ENCODE measurements around the gene PIGW. TPM values are rescaled to one million over a fixed set of nuclear protein-coding genes. Genes with fewer than 3 reads are reported as not detected.

The PIGW gene
- total RNA-seq, 4 donors from 2014 or later: 3.8 to 15.3 (median 7.2) TPM

DNA sequence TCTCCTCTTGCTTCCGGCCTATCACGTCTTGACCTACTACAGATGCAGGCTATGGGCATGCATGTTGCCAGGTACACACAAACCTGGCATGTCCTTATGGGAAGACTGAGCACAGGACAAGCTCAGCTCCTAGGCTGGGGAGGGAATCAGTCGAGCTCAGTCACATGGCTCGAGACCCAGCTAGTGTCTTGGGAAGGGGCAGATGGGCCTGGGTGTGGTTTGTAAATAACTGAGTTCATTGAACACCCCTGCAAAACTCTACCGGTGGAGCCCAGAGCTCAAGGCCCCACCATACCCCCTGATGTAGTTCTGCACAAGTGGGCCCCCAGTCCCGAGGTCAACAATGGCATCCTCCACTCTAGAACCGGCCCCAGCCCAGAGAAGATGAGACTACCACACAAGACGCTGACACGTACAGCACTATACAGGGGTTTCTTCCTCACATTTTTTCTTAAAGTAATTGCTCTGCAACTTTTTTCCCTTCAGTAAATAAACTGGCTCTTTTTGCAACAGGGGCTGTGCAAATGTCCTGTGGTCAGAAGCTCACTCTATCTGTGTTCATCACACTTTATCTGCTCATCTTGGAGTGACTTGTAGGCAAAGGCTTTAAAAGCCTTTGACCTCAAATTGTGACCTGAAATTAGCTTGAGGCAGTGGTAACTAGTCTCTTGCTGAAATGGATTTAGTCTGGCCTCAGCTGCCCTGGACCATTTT is 25.4 kb upstream of the PIGW start:
- DNase-seq (ENCODE audit: low spot score) (no peak), ATAC-seq (ENCODE audit: low FRiP score) (no peak)

DNA sequence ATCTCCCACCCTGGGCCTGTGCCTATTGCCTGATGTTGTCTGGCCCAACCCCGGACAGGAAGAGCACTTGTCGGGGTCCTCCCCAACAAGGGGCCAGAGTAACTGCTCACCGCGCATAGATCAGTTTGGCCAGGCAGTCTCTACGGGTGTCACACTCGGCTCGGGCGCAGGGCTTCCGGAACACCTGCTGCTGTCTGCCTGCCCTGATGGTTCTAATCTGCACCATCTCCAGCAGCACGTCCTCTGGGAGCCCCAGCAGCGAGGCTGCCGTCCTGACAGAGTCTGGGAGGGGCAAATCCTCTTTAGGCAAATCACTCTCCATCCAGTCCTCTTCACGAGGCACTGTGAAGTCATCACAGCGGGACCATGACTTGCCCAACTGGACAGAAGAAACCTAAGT is 24.2 kb upstream of the PIGW start:
- DNase-seq (ENCODE audit: low spot score) (no peak), ATAC-seq (ENCODE audit: low FRiP score) (no peak)
- TF ChIP-seq, protein P1, sequence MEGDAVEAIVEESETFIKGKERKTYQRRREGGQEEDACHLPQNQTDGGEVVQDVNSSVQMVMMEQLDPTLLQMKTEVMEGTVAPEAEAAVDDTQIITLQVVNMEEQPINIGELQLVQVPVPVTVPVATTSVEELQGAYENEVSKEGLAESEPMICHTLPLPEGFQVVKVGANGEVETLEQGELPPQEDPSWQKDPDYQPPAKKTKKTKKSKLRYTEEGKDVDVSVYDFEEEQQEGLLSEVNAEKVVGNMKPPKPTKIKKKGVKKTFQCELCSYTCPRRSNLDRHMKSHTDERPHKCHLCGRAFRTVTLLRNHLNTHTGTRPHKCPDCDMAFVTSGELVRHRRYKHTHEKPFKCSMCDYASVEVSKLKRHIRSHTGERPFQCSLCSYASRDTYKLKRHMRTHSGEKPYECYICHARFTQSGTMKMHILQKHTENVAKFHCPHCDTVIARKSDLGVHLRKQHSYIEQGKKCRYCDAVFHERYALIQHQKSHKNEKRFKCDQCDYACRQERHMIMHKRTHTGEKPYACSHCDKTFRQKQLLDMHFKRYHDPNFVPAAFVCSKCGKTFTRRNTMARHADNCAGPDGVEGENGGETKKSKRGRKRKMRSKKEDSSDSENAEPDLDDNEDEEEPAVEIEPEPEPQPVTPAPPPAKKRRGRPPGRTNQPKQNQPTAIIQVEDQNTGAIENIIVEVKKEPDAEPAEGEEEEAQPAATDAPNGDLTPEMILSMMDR (IDR thresholded peaks at IDR 0.05): no peak

More for the DNA sequence above, 25.4 kb upstream of the PIGW start:
- TF ChIP-seq, protein P1 (IDR thresholded peaks at IDR 0.05): no peak

DNA sequence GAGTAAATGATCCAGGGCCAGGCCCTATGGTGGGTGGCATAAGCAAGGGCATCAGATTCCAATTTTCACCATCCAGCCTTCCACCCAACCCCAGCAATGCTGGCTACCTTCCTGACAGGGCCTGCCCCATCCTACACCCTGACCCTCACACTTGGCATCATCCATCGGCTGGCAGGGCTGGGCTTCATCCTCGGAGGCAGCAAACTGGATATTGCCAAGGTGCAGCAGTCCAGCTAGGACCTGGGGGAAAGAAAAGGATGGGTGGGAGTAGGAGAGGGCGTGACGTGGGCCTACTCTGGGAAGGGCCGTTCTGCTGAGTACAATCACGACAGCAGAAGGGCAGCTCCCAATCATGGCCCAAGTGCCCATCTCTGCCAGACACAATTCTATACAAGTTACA is 23.6 kb upstream of the PIGW start:
- ATAC-seq (ENCODE audit: low FRiP score): no peak
- TF ChIP-seq, protein P1 (IDR thresholded peaks at IDR 0.05): no peak
- DNase-seq (ENCODE audit: low spot score): no peak

DNA sequence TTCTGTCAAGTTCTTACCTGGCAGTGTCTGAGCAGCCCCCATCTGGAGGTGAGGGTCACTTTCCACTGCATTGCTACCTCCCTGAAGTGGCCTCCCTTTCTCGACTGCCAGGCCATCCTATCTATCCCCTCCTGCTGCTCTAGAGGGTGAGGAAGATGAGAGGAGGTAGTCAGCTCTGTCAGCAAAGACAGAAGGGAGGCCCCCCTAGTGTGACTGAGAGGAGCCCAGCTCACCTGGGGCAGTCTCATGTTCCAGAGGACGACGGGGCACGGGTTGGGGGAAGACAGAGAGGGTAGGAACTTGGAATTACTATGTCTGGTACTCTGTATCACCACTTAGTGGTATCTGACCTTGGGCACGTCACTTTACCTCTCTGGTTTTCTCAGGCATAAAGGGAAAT is 22.1 kb upstream of the PIGW start:
- DNase-seq (ENCODE audit: low spot score): no peak
- ATAC-seq (ENCODE audit: low FRiP score): no peak
- TF ChIP-seq, protein P1 (IDR thresholded peaks at IDR 0.05): no peak

DNA sequence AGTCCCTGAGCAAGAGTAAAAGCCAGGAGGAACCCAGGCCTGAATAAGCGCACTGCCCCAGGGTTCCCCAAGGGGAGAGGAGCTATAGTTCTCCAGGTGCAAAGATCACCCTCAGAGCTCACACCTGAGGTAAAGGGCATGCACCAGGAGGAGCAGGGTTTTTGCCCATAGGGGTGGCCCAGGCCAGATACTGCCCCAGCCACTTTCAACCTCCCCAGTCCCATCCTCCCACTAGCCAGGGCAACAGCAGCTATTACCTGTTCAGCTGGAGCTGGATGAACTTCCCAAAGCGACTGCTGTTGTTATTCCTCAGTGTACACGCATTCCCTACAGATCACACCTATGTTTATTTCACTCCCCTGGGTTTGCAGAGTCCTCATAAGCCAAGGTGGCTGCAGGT is 19.9 kb upstream of the PIGW start:
- TF ChIP-seq, protein P1 (IDR thresholded peaks at IDR 0.05): no peak
- ATAC-seq (ENCODE audit: low FRiP score) (no peak), DNase-seq (ENCODE audit: low spot score) (no peak)

DNA sequence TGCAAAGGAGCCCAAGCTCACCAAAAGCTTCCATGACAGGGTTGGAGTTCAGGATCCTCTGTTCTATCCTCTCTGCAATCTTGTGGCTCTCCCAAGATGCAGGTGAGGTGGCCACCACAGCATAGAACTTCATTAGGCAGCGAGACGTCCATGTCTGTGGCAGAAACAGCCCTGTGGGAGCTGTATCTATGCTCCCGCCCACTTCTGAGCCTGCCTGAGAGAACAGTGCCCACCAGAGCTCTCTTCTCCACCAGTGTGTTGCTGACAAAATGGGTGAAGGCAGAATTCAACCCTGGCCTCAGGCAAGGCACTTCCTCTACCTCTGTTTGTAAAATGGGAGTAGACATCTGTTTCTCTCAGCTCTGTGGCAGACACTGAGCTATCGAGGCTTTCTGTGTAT is 18.9 kb upstream of the PIGW start:
- DNase-seq (ENCODE audit: low spot score) (no peak), ATAC-seq (ENCODE audit: low FRiP score) (no peak)
- TF ChIP-seq, protein P1 (IDR thresholded peaks at IDR 0.05): no peak

DNA sequence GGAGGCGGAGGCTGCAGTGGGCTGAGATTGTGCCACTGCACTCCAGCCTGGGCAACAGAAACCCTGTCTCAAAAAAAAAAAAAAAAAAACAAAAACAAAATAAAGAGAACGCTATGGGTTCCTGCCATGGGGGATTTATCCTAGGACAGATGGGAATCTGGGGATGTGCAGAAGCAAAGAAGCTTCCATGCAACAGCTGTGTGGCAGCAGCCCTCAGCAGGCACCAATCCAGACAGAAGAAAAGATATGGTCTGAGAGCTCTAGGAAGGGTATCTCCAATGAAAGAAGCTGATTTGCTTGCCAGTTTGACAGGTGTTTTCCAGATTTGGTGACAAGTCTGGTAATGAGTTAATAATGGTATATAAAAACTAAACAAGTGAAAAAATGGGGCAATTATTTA is 11.7 kb upstream of the PIGW start:
- ATAC-seq (ENCODE audit: low FRiP score): no peak
- no peak for DNase-seq (ENCODE audit: low spot score)
- TF ChIP-seq, protein P1 (IDR thresholded peaks at IDR 0.05): no peak
